Occipital lobe (tissue), 2 donors: ENCODE data around the gene DOCK9. TPM values are rescaled to one million over a fixed set of nuclear protein-coding genes. Genes with fewer than 3 reads are reported as not detected.
A peak's percentile ranks its signal among the peaks of the same experiment; 100 is the strongest.

Source experiments
- DNase-seq: peaks from one replicate; lab custom pipeline; 2025; lab: John Stamatoyannopoulos, UW
- total RNA-seq: library from RNA; depleted of rRNA; stranded (reverse); fragments of >200 nt; gene quantifications from one replicate; pipeline ENCODE4 v1.2.3, GENCODE V29; 2014

DOCK9 gene
- total RNA-seq, 1 donor from 2014 or later: 200 TPM

DNA sequence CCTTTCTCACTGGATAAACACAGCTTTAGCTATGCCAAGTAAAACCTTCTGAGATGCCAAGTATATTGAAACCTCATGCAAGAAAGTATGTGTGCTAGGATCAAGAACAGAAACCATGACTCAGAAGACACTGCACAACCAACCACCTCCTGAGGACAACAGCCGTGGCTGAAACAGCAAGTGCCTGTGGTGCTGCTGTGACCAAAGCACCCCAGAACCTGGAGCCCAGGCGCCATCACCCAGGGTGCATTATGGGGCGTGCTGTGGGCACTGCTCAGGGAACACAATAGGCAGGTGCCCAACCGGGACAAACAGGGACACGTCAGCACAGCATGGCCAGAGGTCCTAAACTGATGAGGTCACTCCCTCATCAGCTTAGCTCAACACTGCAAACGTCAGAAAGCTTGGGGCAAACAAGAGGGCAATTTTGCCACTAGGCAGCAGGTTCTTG, 124.1 kb downstream of the DOCK9 start:
- DNase-seq: no peak

DNA sequence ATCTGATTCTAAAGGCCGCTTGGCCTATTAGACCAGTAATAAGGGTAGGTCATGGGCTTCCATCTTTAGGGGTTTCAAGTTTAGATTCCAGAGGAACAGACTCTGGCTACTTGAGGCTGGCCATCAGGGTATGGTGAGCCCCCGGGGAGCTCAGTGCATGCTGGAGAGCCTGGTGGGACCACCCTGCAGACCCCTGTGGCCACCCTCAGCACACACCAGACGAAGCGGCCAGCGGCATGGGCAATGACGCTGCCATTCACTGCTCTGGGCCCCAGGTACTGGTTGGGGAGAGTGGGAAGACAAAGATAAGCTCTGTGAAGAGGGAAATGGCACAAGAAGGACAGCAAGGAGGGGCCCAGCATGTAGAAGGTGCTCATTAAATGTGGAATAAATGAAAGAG, 126.6 kb downstream of the DOCK9 start:
- DNase-seq: no peak

DNA sequence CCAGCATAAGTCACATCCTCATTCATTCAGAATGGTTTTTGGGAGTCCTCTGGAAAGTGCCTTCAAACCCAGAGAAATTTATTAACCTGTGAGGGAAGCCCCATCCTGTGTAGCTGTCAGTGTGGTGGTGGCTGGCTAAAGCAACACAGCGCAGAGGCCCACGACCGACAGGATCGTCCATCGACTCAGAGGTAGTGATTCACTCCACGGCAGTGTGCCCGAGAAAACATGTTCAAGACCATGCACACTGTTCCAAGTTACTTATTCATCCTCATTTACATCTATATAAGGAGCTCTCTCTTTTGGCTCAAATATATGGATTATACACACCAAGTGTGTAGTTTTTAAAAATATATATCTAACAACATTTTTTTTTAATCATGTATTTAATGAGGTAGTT, 129.1 kb downstream of the DOCK9 start:
- peak; percentile 40 for DNase-seq

DNA sequence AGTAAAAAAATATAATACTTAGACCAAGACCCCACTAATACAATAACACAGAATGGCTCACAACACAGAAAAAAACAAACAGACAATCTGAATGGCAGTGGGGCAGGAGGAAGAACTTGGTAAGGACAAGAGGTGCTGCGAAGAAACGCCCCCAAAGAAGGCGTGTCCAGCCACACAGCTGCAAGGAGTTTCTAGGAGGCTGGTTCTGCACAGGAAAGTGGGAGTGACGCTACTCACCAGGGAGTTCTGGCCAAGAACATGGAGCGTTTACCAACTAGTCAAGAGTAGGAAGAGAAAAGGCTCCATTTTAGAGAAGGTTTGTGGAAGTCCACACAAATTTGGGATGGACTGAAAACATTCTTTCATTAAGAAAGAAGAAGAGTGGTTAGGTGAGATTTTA, 130.1 kb downstream of the DOCK9 start:
- DNase-seq: no peak

DNA sequence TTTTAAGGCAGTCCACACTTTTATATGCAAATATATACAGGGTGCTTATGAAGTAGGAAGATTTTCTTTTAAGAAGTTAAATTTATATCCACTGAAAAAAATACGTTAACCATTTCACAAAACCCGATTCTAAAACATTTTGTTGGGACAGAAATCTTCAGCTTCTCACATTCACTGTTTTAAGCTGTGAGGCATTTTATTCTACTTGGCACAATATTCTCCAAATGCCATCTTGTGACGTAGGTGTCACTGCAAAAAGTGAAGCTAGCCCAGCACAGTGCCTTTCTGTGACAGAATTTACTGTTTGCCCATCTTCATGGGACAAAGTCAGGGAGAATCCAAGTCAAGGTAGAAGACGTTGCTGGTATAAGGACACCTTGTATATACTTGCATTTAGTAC, 130.9 kb downstream of the DOCK9 start:
- DNase-seq: no peak

DNA sequence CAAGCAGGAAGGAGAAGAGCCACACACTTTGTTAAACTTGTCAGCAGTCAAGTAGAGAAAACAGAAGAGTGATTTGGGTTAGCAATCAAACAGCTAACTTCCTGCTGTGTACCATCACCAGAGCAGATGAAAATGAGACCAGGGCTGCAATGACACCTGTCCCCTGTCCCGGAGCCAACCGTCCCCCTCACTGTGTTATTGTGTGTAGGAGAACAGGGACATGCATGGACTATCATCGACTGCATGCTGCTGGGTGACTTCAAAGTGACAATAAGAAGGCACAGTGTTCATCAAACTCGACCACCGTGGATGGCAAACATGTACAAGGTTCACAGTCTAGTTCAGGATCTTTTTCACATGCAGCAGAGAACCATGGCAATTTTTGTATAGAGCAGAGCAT, 131.3 kb downstream of the DOCK9 start:
- no peak for DNase-seq

DNA sequence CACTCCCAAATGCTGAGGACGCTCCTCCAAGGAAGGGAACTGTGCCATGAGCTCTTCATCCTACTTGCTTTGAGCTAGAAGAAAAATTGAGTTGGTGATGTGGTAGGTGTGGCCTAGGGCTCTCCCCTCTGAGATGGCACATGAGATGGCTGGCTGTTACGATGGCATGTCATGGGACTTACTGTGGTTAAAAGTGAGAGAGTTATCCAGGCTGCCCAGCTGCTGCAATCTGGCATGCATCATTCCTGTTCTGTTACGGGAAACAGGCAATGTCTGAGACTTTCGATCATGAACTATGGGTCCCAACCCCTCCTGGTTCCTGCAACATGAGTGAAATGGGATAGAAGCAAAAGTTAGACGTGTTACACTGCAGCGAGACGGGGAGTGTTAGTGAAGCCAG, 132.1 kb downstream of the DOCK9 start:
- DNase-seq: no peak

DNA sequence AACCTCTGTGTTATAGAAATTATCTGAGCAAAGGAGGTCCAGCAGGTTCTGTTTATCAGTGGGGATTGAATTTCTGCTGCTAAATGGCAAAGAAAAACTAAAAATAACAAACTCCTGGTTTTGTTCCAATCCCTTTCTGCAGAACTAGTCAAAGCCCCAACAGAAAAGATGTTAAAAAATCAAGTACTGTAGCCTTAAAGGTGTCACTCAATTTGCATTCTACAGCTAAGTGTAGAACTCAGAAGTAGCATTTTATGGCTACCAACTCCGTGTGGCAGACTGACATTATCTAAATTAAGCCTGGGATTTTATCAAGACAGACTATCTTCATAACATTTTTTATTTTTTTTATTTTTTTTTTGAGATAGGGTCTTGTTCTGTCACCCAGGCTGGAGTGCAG, 133.8 kb downstream of the DOCK9 start:
- no peak for DNase-seq

DNA sequence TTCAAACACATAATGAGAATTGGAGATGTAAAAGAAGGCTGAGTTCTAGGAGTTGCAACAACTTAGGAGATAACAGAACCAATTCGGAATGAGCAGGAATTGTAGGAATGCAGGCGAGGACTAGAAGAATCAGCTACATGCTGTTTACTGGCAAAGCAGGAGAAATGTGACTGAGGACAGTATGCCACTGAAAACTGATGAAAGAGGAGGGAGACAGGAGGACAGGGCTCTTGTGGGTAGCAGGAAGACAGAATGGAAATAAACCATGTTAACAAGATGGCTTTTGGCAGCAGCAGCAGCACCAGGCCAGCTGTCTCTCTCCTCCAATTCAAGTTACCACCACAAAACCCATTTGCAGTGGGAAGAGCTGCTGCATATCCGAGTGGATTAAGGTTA, 134.4 kb downstream of the DOCK9 start:
- peak; percentile 22 for DNase-seq

DNA sequence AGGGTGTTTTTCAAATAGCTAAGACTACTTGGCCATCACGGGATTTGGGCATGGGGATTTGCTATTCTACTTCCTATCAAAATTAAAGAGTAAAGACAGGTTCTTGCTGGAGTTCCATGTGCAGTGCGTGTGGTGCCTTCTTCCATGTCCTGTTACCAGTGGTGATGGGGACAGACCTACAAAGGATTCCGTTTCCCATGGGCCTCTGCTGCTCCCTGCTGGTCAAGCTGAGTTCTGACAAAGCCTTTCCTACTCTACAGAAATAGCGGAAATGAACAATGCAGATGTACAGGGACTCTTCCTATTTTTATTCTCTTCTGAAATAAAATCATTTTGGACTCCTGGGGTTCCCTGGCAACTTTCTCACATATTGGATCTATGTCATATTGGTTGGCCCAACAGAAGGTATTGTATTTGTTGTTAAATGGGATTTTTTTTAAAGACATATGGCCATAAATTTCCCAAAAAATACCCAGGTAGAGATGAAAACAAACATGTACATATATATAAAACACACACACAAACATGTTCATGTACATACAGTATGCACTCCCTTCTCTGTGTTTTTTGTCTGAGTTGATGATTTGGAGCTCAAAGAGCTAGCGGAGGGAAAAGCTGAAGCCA, 134.9 kb downstream of the DOCK9 start:
- DNase-seq: peak; percentile 57

DNA sequence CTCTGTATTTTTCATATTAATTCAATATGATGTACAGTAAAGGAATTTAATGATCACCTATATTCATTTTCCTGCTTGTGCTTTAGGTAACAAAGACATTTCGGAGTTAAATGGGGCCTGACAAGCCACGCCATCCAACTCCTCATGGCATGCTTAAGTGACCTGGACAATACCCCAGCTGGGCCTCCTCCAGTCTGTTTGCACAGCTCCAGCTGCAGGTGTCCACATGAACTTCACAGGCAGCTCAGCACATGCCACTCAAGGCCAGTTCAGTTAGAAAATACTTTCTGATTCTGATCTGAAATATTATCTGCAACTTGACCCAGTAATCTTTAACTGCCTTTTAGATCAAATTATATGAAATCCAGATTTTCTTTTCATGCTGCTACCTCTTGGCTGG, 135.8 kb downstream of the DOCK9 start:
- no peak for DNase-seq

DNA sequence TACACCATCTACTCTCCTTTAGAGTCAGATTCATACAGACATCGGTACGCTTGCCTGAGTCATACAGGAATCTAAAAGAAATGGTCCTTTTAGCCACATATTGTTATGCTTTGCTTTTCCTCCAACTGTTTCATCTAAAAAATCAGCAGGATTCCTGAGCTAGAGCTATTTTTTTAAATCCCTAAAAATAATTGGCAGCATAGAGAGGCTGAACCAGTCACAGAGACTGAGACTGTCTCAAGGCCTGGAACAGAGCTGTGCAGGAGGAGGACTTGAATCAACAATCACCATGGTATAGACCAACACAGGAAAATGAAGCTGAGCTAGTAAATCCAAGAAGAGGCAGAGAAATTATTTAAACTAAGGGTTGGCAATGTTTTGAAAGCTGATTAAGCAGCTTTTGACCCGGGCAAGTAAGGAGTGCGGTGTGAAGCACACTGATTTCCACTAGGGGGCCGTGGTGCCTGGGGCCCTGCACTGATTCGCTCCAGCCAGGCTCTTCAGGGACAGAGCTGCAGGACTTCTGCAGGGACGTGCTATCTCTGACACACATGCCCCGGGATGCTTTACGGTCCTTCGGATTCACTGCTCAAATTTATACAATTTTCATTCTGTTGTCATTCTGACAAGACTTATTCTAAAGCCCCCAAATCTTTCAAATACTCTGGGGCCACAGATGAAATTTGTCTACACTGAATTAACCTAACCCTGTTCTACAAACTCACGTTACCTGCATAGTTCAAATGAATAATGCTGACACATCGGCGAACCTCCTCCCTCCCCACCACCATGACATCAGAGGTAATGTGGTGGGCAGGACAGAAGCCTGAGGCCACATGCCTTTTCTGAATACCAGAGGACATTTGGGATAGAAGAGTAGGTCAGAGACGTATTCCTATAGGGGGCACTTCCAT, 137.8 kb downstream of the DOCK9 start:
- peak; percentile 38 for DNase-seq

DNA sequence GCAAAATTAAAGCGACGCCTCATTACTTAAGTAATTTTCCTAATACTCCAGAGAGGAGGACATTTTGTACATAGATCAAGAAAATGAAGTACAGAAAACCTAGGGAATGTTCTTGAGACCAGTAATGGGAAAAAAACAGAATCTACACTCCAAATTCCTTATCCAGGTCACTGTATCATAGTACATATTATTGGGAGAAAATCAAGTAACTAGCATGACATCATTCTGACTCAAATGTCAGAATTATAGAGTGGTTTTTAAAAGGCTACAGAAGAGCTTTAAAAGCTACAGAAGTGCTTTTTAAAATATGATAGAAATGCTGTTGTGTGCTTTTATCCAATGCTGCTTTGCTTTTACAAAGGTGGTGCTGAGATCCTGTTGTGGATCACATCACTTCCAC, 139.1 kb downstream of the DOCK9 start:
- DNase-seq: no peak

DNA sequence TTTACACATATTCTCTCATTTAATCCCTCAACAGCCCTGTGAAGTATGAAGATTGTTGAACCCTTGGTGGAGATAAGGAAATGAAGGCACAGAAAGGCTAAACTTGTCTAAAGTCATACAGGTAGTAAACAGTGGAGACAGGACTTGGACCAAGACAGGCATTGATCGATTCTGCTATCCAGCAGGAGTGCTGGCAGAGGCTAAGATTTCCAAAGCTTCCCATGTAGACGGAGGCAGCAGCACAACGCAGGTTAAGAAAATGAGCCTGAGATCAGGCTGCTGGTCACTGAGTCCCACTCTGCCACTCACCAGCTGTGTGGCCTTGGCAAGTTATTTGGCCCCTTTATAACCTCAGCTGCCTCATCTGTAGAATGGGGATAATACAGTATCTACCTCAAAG, 140.0 kb downstream of the DOCK9 start:
- DNase-seq: no peak

DNA sequence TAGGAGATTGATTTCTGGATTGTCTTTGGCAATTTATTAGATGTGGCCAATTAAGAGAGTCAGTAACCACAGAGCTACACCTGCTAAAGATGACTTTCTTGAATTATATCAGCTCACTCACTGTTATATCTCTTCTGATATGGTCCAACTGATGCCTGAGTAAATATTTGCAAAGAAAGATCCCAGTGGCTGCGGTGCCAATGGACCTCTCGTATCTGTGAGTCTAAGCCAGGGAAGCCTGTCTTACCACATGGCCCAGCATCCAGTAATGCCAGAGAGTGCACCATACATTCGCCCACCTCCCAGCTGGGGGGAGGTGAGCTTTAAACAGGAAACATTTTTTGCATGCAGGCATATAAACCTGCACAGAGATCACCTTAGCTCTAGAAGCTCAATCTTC, 142.7 kb downstream of the DOCK9 start:
- no peak for DNase-seq

DNA sequence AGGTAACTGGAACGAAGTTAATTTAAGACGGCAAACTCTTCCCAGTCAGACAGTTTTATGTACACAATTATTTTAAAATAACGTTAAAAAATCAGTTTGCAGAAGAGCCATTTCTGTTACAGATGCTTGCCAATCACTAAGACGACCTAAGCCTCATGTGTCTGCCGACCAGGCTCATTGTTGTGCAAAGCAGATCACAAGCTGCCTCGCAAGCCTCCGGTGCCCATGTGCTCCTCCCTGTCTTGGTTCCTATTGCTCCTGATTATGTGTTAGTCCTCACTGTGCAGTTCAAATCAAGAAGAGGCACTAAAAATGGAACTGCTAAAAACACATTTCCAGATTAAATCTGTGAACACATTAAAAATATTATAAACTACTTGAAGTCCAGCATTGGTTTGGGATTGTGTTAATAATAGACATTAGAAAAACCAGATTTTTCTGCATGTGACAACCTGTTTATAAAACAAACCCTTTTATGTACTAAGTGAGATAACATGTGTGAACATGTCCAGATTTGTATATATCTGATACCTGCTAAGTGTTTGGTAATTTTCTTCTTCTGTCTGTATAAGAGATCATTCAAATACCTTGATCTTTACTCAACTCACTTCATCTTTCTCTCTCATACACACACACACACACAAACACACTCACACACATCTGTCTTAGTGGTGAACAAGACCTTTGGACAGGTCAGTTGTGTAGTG, 143.5 kb downstream of the DOCK9 start:
- no peak for DNase-seq

DNA sequence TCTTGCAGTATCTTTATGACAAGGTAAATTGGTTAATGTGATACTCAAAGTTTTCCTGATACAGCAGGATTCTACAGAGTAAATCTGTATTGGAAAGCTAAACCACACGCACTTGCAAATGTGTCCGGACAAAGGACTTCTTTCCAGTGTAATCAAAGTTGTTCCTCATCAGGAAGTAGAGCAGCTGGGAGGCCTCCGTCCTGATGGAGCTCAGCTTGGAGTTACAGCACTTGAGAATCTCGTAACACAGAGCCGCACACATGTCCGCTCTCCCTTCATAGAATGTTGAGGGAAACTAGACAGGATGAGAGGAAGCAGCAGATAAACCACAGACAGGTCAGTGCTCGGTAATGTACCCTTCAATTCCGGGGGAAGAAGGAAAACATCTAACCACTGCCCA, 146.6 kb downstream of the DOCK9 start:
- DNase-seq: no peak

DNA sequence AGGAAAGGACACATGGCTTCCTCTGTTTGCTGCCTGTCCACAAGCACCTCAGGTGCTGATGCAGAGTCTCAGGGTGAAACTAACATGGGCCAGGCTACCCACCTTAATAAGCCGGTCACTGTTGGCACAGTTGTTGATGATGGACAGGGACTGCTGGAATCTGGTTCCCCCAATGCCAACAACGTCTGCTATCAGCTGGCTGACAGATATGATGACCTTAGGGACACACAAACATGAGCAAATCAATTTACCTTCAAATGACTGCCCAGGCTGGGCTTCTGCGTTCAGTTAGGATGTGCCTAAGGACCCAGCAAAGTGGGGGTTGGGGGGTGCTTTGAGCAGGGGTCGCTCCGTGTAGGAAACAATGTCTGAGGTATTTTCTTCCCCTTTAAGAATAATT, 148.3 kb downstream of the DOCK9 start:
- no peak for DNase-seq

DNA sequence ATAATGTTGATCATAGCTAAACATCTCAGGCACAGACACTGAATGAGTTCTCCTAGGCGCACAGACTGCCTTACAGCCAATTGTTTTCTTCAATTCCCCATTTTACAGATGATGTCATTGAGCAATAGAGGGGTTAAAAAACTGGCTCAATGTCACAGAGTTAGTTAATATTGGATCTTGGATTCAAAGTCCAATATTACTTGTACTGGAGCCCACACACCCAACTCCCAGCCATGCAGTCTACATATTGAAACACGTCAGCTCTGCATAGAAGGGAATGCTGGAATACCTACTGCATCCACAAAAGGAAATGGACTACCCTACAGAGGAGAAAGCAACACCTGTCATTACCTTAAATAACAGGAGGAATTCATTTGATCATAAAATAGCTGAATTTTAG, 149.2 kb downstream of the DOCK9 start:
- no peak for DNase-seq

DNA sequence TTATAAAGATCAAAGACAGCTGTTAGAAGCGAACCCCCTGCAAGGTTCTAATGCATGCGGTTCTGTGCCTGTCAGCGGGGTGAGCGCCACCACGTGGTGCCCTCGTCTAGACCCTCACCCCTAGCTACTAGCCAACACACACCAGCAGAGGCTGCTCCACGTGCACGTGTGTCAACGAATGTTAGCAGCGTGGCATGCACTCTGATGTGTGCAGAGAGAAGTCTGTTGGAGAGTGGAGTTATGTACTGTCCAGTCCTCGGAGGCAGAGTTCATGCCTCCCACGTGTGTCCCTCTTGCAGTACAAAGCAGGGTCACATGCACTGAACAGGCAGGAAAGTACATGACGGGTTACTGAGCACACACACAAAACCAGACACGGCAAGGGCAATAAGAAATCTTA, 150.4 kb downstream of the DOCK9 start:
- DNase-seq: no peak

DNA sequence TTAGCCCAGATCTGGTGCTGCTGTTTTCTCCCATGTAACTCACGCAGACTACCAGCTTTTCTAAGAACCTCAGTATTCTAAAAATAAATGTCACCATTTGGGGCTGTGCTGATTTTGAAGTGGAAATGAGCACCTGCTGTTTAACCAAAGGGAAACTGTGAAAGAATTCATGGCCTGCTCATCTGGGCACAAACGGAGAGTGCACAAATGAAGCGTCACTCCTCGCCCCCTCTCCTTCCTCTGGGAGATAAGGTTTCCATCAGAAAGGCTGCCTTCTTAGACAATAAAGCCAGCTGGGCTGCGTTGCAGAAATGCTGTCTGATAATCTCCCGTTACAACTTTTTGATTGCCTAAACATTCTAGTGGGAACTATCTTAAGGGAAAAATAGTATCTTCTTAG, 151.7 kb downstream of the DOCK9 start:
- no peak for DNase-seq

DNA sequence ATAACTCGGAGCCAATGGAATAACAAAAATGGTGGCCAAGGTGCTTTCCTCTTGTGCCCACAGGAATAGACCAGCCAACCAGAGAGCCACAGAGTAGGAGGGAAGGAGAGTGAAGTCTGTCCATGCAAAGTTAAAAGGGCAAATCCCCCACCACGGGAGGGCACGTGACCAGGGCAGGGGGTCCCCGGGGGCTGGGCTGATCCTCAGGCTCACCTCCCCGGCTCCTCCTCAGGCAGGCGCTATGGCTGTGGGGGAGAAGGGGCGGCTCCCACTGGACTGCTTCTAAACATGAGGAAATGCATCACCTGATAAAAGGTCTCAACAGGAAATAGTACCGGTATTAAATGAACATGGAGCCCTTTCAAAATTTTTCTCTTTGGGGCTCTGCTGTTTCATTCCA, 152.2 kb downstream of the DOCK9 start:
- no peak for DNase-seq
